Ascending aorta (tissue), 2 donors: Measurements from ENCODE around the gene WNT3A. TPM values are rescaled to one million over a fixed set of nuclear protein-coding genes. Genes with fewer than 3 reads are reported as not detected.

Source experiments
- DNase-seq, 2 donors: peaks; one replicate each; pipeline ENCODE4 v3.0.0-alpha.2; 2019; ENCODE audit warnings: low spot score in 2 of 2
- H3K27ac ChIP-seq, 2 donors: fragments of 200-600 bp; sonication (generic); one replicate each; pipeline ENCODE4 v1.5.1; 2016 to 2017; ENCODE audit warnings: mild to moderate bottlenecking in 1 of 2
- H3K27me3 ChIP-seq: fragments of 200-600 bp; sonication (generic); one replicate; pipeline ENCODE4 v1.5.1; 2017
- H3K36me3 ChIP-seq, 2 donors: fragments of 200-600 bp; sonication (generic); one replicate each; pipeline ENCODE4 v1.5.1; 2016
- H3K4me1 ChIP-seq, 2 donors: fragments of 200-600 bp; sonication (generic); one replicate each; pipeline ENCODE4 v1.5.1; 2016 to 2017; ENCODE audit warnings: mild to moderate bottlenecking in 1 of 2
- H3K4me3 ChIP-seq, 2 donors: fragments of 200-600 bp; sonication (generic); one replicate each; pipeline ENCODE4 v1.5.1; 2016 to 2017; ENCODE audit warnings: mild to moderate bottlenecking in 1 of 2
- H3K9me3 ChIP-seq, 2 donors: fragments of 200-600 bp; sonication (generic); one replicate each; pipeline ENCODE4 v1.5.1; 2016
- CTCF ChIP-seq, 3 experiments: fragments of 200-600 bp in 2 of 3; fragments of 450-650 bp in 1 of 3; sonication (generic) in 2 of 3; IDR thresholded peaks; one replicate each; pipeline ENCODE4 v1.5.1; 2016 to 2019; ENCODE audit warnings: antibody characterized with exemption in 3 of 3, mild to moderate bottlenecking in 1 of 3, moderate library complexity in 1 of 3
- intact Hi-C: fragments of 100-400 bp; cut with DNase I; formaldehyde crosslinking; loops from one replicate; pipeline ENCODE4 v1.15.1; 2023
- total RNA-seq: library from RNA; depleted of rRNA; stranded (reverse); fragments of >200 nt; gene quantifications from one replicate; pipeline ENCODE4 v1.1.0, GENCODE V29; 2016

The WNT3A gene
- total RNA-seq, 1 donor from 2014 or later: not detected

GRCh38 chr1:228013131-228013934, 6.5 kb downstream of the WNT3A start:
- peak in 1 of 2 donors; percentile 56 for DNase-seq

GRCh38 chr1:228013935-228014930, 7.4 kb downstream of the WNT3A start:
- Histone ChIP-seq H3K9me3 (no peaks in the 10 kb centered on the region), H3K27ac (no peak overlapping the region), H3K4me3 (no peak overlapping the region), H3K4me1 (no peaks in the 10 kb centered on the region), H3K27me3 (no peaks in the 10 kb centered on the region), H3K36me3 (no peaks in the 10 kb centered on the region)
- TF ChIP-seq CTCF (IDR thresholded peaks at IDR 0.05): no peak
- DNase-seq: peak in 1 of 2 donors; percentile 59
- intact Hi-C loops: no loop called here

More at GRCh38 chr1:228013131-228013934, 6.5 kb downstream of the WNT3A start:
- H3K27ac ChIP-seq: no peak overlapping the region
- intact Hi-C loops: no loop called here
- no peaks in the 10 kb centered on the region for H3K27me3 ChIP-seq
- TF ChIP-seq CTCF (IDR thresholded peaks at IDR 0.05): no peak
- H3K36me3 ChIP-seq: no peaks in the 10 kb centered on the region
- H3K9me3 ChIP-seq: no peaks in the 10 kb centered on the region
- H3K4me3 ChIP-seq: no peak overlapping the region
- no peaks in the 10 kb centered on the region for H3K4me1 ChIP-seq

GRCh38 chr1:228015276-228016180, 8.7 kb downstream of the WNT3A start:
- Histone ChIP-seq H3K4me1 (no peaks in the 10 kb centered on the region), H3K4me3 (no peak overlapping the region), H3K27me3 (no peaks in the 10 kb centered on the region), H3K36me3 (no peaks in the 10 kb centered on the region), H3K27ac (no peak overlapping the region), H3K9me3 (no peaks in the 10 kb centered on the region)
- intact Hi-C loops: no loop called here
- no peak for TF ChIP-seq CTCF (IDR thresholded peaks at IDR 0.05)
- peak in 1 of 2 donors; percentile 37 for DNase-seq

GRCh38 chr1:228016181-228016510, 9.3 kb downstream of the WNT3A start:
- no peak for TF ChIP-seq CTCF (IDR thresholded peaks at IDR 0.05)
- peak in 1 of 2 donors; percentile 35 for DNase-seq
- intact Hi-C loops: no loop called here
- no peaks in the 10 kb centered on the region for H3K4me1 ChIP-seq
- H3K36me3 ChIP-seq: no peaks in the 10 kb centered on the region
- H3K4me3 ChIP-seq: no peak overlapping the region
- H3K9me3 ChIP-seq: no peaks in the 10 kb centered on the region
- no peaks in the 10 kb centered on the region for H3K27me3 ChIP-seq
- no peak overlapping the region for H3K27ac ChIP-seq
